Natural killer cell (primary cell): Measurements from ENCODE around the gene FRMD4A. TPM values are rescaled to one million over a fixed set of nuclear protein-coding genes. Genes with fewer than 3 reads are reported as not detected.

Experiments
- ATAC-seq, 3 donors: fragments of 150-1000 bp in 2 of 3; fragments of 200-7000 bp in 1 of 3; cut with Tn5 transposase; 1 replicate in 1 of 3; 2 replicates in 2 of 3; pipeline ENCODE4 v1.10.0; 2021; ENCODE audit warnings: mild to moderate bottlenecking in 2 of 3, moderate library complexity in 2 of 3
- DNase-seq, 2 donors: peaks; one replicate each; pipeline versions ENCODE4 v3.0.0 to v3.0.0-alpha.2; 2013 to 2021; ENCODE audit warnings: mixed read lengths in 1 of 2
- H3K27ac ChIP-seq: one replicate; pipeline ENCODE4 v1.5.1; 2013; ENCODE audit warnings: mild to moderate bottlenecking, low read length
- H3K27me3 ChIP-seq: one replicate; pipeline ENCODE4 v1.6.1; 2013; ENCODE audit warnings: low read length; ENCODE audit not compliant: control insufficient read depth, insufficient read depth
- H3K36me3 ChIP-seq: one replicate; pipeline ENCODE4 v1.6.1; 2013; ENCODE audit warnings: low read length; ENCODE audit not compliant: control insufficient read depth, insufficient read depth
- H3K4me1 ChIP-seq: one replicate; pipeline ENCODE4 v1.6.1; 2013; ENCODE audit warnings: low read length; ENCODE audit not compliant: control insufficient read depth, insufficient read depth
- H3K4me3 ChIP-seq: one replicate; pipeline ENCODE4 v1.5.1; 2013; ENCODE audit warnings: low read length
- H3K9me3 ChIP-seq: one replicate; pipeline ENCODE4 v1.6.1; 2013; ENCODE audit warnings: low read length; ENCODE audit not compliant: control insufficient read depth, insufficient read depth
- H3K27ac Mint-ChIP-seq, 2 donors: one replicate each; pipeline ENCODE4 v1.8.0; 2022; ENCODE audit warnings: mild to moderate bottlenecking in 2 of 2, mixed read lengths in 2 of 2, moderate library complexity in 1 of 2
- H3K27me3 Mint-ChIP-seq, 2 donors: one replicate each; pipeline ENCODE4 v1.8.0; 2022; ENCODE audit warnings: low read depth in 2 of 2, mixed read lengths in 2 of 2
- H3K36me3 Mint-ChIP-seq: one replicate; pipeline ENCODE4 v1.8.0; 2022; ENCODE audit warnings: mixed read lengths
- H3K4me1 Mint-ChIP-seq, 2 donors: one replicate each; pipeline ENCODE4 v1.8.0; 2022; ENCODE audit warnings: mixed read lengths in 2 of 2
- H3K4me3 Mint-ChIP-seq: one replicate; pipeline ENCODE4 v1.8.0; 2022; ENCODE audit warnings: mild to moderate bottlenecking, moderate library complexity, mixed read lengths
- H3K9me3 Mint-ChIP-seq, 2 donors: one replicate each; pipeline ENCODE4 v1.8.0; 2022; ENCODE audit warnings: mixed read lengths in 2 of 2
- CTCF ChIP-seq: fragments of 200-600 bp; IDR thresholded peaks from one replicate; pipeline ENCODE4 v1.8.0; 2022; ENCODE audit warnings: antibody characterized with exemption
- WGBS: methylation state at CpG from one replicate; pipeline ENCODE4 v1.1.7; 2013; ENCODE audit warnings: missing lambda C conversion rate; ENCODE audit not compliant: insufficient coverage; 5-methylcytosine and 5-hydroxymethylcytosine counted together
- intact Hi-C: fragments of 100-400 bp; cut with micrococcal nuclease; formaldehyde crosslinking; loops from one replicate; pipeline ENCODE4 v1.14.2; 2022
- total RNA-seq, 4 donors: library from RNA; stranded (reverse); fragments of 120-200 nt in 1 of 4; gene quantifications; one replicate each; pipeline versions ENCODE4 v1.2.3 to v1.2.4, GENCODE V29; 2013 to 2022

Gene FRMD4A
- total RNA-seq, 3 donors from 2014 or later (not counting 1 experiment from before 2014, with no cell fraction given) = 0.36 to 0.38 TPM; not detected in 1

GRCh38 chr10:13810568-13810967, 520.2 kb downstream of the FRMD4A start:
- intact Hi-C loops = no loop called here
- no peaks in the 10 kb centered on the region for H3K9me3 ChIP-seq
- 93% methylated on average over 4 of the region's 4 CpGs for WGBS
- no peak for TF ChIP-seq CTCF
- H3K4me1 ChIP-seq = no peaks in the 10 kb centered on the region
- Mint-ChIP-seq H3K4me1 (no peaks in the 10 kb centered on the region), H3K36me3 (no peaks in the 10 kb centered on the region), H3K9me3 (no peaks in the 10 kb centered on the region), H3K27ac (no peak overlapping the region), H3K4me3 (no peak overlapping the region), H3K27me3 (peaks cover 4 to 16% of the 10 kb centered on the region in 2 donors)
- DNase-seq (no peak), ATAC-seq (no peak)
- H3K4me3 ChIP-seq = no peak overlapping the region
- no peaks in the 10 kb centered on the region for H3K27me3 ChIP-seq
- no peaks in the 10 kb centered on the region for H3K36me3 ChIP-seq
- no peak overlapping the region for H3K27ac ChIP-seq

- Histone ChIP-seq H3K27ac (no peak overlapping the region), H3K4me3 (no peak overlapping the region), H3K36me3 (no peaks in the 10 kb centered on the region), H3K27me3 (no peaks in the 10 kb centered on the region), H3K9me3 (no peaks in the 10 kb centered on the region), H3K4me1 (no peaks in the 10 kb centered on the region)
- WGBS = 84% methylated on average over 6 of the region's 6 CpGs
- Mint-ChIP-seq H3K9me3 (no peaks in the 10 kb centered on the region), H3K36me3 (no peaks in the 10 kb centered on the region), H3K4me3 (no peak overlapping the region), H3K27me3 (peaks cover 1 to 6% of the 10 kb centered on the region in 2 donors), H3K4me1 (no peaks in the 10 kb centered on the region), H3K27ac (no peak overlapping the region)
- DNase-seq = no peak
- no peak for ATAC-seq
- TF ChIP-seq CTCF = no peak
- intact Hi-C loops = no loop called here
These were observed 521.3 kb downstream of the FRMD4A start for GRCh38 chr10:13809427-13809826.

- Histone ChIP-seq H3K27ac (no peak overlapping the region), H3K4me3 (no peak overlapping the region), H3K36me3 (no peaks in the 10 kb centered on the region), H3K27me3 (no peaks in the 10 kb centered on the region), H3K4me1 (no peaks in the 10 kb centered on the region), H3K9me3 (no peaks in the 10 kb centered on the region)
- no peak overlapping the region for H3K27ac Mint-ChIP-seq
- DNase-seq (no peak), ATAC-seq (no peak)
- H3K9me3 Mint-ChIP-seq = no peaks in the 10 kb centered on the region
- TF ChIP-seq CTCF = no peak
- intact Hi-C loops = no loop called here
- no peak overlapping the region for H3K4me3 Mint-ChIP-seq
- no peaks in the 10 kb centered on the region for H3K4me1 Mint-ChIP-seq
- H3K36me3 Mint-ChIP-seq = no peaks in the 10 kb centered on the region
- peaks cover 0 to 3% of the 10 kb centered on the region in 2 donors for H3K27me3 Mint-ChIP-seq
- WGBS = 83% methylated on average over 15 of the region's 15 CpGs
These were observed 522.0 kb downstream of the FRMD4A start for GRCh38 chr10:13808556-13809391.
